GM13976 (cell line): ENCODE results near the gene ARHGAP42.

Experiments used
- DNase-seq: peaks from one replicate; pipeline ENCODE4 v3.0.0; 2012; ENCODE audit warnings: low spot score
- CTCF ChIP-seq: IDR thresholded peaks from 2 replicates; pipeline ENCODE4 v1.5.1; 2012; ENCODE audit warnings: borderline replicate concordance, mild to moderate bottlenecking; ENCODE audit not compliant: insufficient read depth; ENCODE audit errors: extremely low read depth, missing control alignments, control extremely low read depth
- in situ Hi-C: fragments of 300-500 bp; cut with MboI; formaldehyde crosslinking; loops from one replicate; pipeline ENCODE4 v1.12.0; 2022; ENCODE audit warnings: low sequenced_read_pairs, mixed read lengths, inconsistent platforms; ENCODE audit not compliant: unreplicated experiment

The ARHGAP42 gene

GRCh38 chr11:100791103-100791502 is 104.0 kb downstream of the ARHGAP42 start:
- no peak for DNase-seq
- in situ Hi-C loops = no loop called here
- no peak for TF ChIP-seq CTCF

- TF ChIP-seq CTCF = no peak
- no peak for DNase-seq
- in situ Hi-C loops = no loop called here
Observed at GRCh38 chr11:100791860-100792259, 104.8 kb downstream of the ARHGAP42 start.

- in situ Hi-C loops = no loop called here
- no peak for DNase-seq
- TF ChIP-seq CTCF = no peak
Observed at GRCh38 chr11:100793525-100793924, 106.4 kb downstream of the ARHGAP42 start.

- in situ Hi-C loops = no loop called here
- TF ChIP-seq CTCF = no peak
- DNase-seq = no peak
Observed at GRCh38 chr11:100794446-100794845, 107.4 kb downstream of the ARHGAP42 start.

- no peak for TF ChIP-seq CTCF
- in situ Hi-C loops = no loop called here
- no peak for DNase-seq
Observed at GRCh38 chr11:100799445-100799844, 112.4 kb downstream of the ARHGAP42 start.

GRCh38 chr11:100800202-100800601 is 113.1 kb downstream of the ARHGAP42 start:
- in situ Hi-C loops = no loop called here
- TF ChIP-seq CTCF = no peak
- no peak for DNase-seq

- in situ Hi-C loops = no loop called here
- DNase-seq = no peak
- TF ChIP-seq CTCF = no peak
Observed at GRCh38 chr11:100801225-100801999, 114.3 kb downstream of the ARHGAP42 start.
